ENCODE data around the gene KBTBD13. TPM values are rescaled to one million over a fixed set of nuclear protein-coding genes. Genes with fewer than 3 reads are reported as not detected.
"Not testable (repeated sequence)": the region's sequence is repeated elsewhere in the genome, so short reads cannot be mapped to it uniquely, and the experiment has no call there.

Gene KBTBD13
- total RNA-seq, 2 donors from 2014 or later: not detected

DNA sequence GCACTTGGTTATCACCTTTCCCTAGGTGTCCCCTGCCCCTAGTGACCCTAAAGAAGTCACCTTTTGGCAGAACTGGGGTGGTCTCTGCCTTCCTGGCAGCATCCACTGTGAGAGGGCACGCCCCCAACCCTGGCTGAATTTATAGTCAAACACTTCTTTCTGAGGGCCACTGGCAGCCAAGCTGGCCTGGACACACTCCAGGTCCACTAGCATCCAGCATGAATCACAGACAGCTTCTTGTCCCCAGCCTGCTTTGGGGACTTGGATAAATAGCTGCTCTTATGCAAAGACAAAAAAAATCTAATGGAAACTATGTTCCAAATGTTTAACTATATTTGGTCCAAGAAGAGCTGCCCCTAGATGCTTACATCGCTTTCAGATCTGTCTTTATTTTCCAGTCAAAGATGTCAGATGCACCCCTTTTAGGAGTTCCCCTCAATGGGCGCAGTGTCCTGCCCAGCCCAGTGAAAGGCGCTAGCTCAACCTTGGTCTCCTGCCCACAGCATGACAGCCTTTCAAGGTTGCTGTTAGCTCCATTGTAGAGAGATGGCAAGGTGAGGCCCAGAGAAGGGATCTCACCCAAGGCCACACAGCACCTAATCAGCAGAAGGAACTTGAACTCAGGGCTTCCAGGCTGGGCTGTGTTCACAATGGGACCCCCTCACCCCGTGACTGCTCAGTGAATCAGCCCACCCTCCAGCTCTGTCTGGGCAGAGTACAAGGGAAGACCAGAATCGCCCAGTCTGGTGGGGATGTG is 15.7 kb upstream of the KBTBD13 start:
- DNase-seq (ENCODE audit: low spot score in 2 of 2) (no peak), ATAC-seq (no peak)
- no peak overlapping the region for H3K27ac Mint-ChIP-seq
- no peaks in the 10 kb centered on the region for H3K36me3 Mint-ChIP-seq
- no peaks in the 10 kb centered on the region for H3K9me3 Mint-ChIP-seq

GRCh38 chr15:65062061-65062460 is 14.5 kb upstream of the KBTBD13 start:
- Mint-ChIP-seq H3K36me3 (no peaks in the 10 kb centered on the region), H3K27ac (no peak overlapping the region), H3K9me3 (no peaks in the 10 kb centered on the region)
- no peak for DNase-seq (ENCODE audit: low spot score in 2 of 2)
- no peak for ATAC-seq

DNA sequence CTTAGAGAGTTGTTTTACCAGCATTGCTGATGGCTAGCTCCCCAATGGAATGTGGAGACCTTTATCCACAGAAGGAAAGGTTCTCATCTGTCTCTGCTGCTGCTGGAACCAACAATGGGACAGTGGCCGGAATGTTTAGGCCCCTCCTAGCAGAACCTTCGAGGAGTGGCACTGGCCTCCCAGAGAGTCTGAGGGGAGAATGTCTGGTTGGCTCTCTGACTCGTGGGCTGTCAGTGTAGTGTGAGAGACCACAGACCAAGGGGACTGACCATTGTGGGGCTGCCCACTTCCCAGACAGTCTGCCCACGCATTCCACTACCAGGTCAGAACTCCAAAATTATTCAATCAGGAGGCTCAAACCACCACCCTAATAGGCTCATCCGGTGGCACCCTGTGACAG is 13.8 kb upstream of the KBTBD13 start:
- ATAC-seq: no peak
- DNase-seq (ENCODE audit: low spot score in 2 of 2): no peak
- Mint-ChIP-seq H3K9me3 (no peaks in the 10 kb centered on the region), H3K27ac (no peak overlapping the region), H3K36me3 (no peaks in the 10 kb centered on the region)

DNA sequence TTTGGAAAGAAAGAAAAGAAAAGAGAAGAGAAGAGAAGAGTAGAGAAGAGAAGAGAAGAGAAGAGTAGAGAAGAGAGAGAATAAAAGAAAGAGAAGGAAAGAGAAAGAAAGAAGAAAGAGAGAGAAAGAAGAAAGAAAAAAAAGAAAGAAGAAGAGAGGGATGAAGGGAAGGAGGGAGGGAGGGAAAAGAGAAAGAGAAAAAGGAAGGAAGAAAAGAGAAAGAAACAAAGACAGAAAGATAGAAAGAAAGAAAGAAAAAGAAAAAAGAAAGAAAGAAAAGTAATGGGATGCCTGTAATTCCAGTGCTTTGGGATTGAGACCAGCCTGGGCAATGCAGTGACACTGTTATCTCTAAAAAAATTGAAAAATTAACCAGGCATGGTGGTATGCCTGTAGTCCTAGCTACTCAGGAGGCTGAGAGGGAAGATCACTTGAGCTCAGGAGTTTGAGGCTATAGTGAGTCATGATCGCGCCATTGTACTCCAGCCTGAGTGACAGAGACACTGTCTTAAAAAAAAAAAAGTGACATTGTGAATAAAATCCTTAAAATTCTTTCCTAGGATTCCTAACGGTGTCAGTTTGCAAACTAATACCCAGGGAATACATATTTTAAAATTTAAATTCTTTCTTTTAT is 10.4 kb upstream of the KBTBD13 start:
- no peak for ATAC-seq
- no peaks in the 10 kb centered on the region for H3K9me3 Mint-ChIP-seq
- peaks cover 0 to 5% of the 10 kb centered on the region in 2 donors for H3K36me3 Mint-ChIP-seq
- DNase-seq (ENCODE audit: low spot score in 2 of 2): no peak
- H3K27ac Mint-ChIP-seq: no peak overlapping the region

- Mint-ChIP-seq H3K27ac (no peak overlapping the region), H3K9me3 (no peaks in the 10 kb centered on the region), H3K36me3 (peaks cover 0 to 5% of the 10 kb centered on the region in 2 donors)
- ATAC-seq: no peak
- DNase-seq (ENCODE audit: low spot score in 2 of 2): no peak
These were observed 9.8 kb upstream of the KBTBD13 start for GRCh38 chr15:65066635-65067316.

DNA sequence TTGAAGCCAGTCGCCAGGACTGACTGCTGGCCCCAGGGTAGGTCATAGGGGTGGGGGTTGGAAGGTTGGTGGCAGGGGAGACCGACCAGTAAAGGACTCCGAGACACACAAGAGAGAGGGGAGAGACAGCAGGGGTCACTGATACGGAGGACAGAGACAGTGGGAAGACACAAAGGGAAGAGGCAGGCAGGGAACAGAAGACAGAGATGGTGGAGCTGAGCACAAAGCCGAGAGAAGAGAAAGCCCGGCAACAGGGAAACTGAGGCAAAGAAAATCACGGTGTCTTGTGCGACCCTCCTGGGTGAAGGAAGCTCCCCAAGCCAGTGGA is 9.3 kb upstream of the KBTBD13 start:
- no peaks in the 10 kb centered on the region for H3K9me3 Mint-ChIP-seq
- H3K36me3 Mint-ChIP-seq: peaks cover 0 to 5% of the 10 kb centered on the region in 2 donors
- DNase-seq (ENCODE audit: low spot score in 2 of 2) (no peak), ATAC-seq (no peak)
- H3K27ac Mint-ChIP-seq: no peak overlapping the region

DNA sequence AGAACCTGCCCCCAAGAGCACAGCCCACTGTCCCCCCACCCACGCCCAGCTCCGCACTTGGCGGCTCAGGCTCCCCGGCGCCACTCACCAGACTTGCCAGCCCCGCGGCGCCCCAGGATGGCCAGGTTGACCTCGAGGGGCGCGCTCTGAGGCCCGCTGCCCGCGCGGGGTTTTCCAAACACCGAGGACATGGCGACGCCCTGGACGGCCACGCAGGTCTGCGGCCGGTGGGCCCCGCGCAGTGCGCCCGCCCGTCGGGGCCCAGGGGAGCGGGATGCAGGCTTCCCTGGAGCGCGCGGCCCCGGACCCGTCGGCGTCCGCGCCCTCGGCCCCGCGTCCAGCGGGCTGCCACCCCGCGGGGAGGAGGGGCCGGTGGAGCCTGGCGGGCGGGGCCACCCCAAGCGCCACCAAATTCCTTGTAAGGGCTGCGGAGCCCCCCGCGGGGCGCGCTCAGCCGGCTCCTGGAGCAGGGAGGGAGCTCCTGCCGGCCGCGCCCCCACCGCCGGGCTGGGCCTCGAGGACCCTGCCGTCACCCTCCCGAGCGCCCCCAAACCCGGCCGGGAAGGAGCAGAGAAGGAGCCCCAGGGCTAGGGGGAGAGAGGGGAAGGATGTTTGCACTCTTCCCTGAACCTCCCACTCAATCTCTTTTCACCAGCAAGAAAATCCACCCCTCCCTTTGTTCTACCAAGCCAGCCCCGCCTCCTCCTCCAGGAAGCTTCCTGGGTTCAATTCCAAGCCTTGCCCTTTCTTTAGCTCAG is 8.7 kb upstream of the KBTBD13 start, which contains the start of gene RASL12:
Gene RASL12, minus strand, starts transcription at position 347 of the 758 bp plus-strand sequence. Its CDS starts 156 bp downstream, at position 191.
- ATAC-seq: peak in 1 of 2 donors; percentile 13
- no peak within 1 kb of the TSS for H3K27ac Mint-ChIP-seq
- H3K36me3 Mint-ChIP-seq: peaks cover 0 to 5% of the 10 kb centered on the region in 2 donors
- no peak for DNase-seq (ENCODE audit: low spot score in 2 of 2)
- no peaks in the 10 kb centered on the region for H3K9me3 Mint-ChIP-seq

- Mint-ChIP-seq H3K27ac (no peak overlapping the region), H3K36me3 (peaks cover 0 to 5% of the 10 kb centered on the region in 2 donors), H3K9me3 (no peaks in the 10 kb centered on the region)
- ATAC-seq: no peak
- DNase-seq (ENCODE audit: low spot score in 2 of 2): no peak
These were observed 8.2 kb upstream of the KBTBD13 start for GRCh38 chr15:65068403-65068788.

DNA sequence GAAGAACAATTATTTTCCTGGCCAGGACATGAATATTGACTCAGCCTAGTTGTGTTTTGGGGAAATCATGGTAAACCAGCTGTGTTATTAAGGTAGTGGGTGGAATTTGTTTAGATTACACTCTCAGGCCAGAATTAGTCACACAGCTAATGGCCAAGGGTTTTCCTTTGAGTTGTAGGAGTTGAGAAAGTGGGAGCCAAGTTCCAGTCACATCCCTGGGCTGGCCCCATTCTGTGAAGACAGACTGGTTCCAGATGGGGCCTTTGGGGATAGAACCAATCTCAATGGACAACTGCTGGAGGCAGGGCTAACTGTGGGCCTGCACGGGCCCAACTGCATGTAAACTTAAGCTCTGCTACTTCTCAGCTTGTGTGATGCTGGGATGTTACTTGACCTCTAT is 7.4 kb upstream of the KBTBD13 start:
- no peak overlapping the region for H3K27ac Mint-ChIP-seq
- no peaks in the 10 kb centered on the region for H3K9me3 Mint-ChIP-seq
- H3K36me3 Mint-ChIP-seq: peaks cover 0 to 5% of the 10 kb centered on the region in 2 donors
- no peak for DNase-seq (ENCODE audit: low spot score in 2 of 2)
- no peak for ATAC-seq

DNA sequence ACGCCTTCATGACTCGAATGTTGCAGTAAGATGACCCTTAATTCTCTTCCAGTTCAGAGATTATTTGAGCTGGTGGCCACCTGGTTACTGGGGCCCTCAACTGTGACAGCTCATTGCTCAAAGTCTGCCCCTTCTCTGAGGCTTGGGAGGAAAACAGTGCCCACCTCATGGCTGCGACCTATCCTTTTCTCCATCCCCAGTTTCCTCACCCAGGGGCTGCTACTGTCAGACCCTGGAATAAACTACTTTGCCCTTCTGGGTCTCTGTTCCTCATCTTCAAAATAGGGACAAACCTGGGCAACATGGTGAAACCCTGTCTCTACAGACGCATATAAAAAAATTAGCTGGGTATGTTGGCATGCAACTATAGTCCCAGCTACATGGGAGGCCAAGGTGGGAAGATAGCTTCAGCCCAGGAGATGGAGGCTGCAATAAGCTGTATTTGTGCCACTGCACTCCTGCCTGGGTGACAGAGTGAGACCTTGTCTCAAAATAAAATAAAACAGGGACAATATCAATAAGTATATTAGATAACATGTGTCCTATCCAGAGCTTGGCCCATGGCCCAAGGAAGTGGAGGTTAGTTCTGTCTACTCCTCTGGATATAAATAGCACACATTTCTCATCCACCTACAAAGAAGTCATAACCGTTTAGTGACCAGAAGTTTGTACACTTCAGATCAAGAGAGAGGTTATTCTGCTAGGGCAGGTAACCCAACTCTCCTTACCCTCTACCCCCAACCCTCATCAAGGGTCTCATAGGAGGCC is 6.6 kb upstream of the KBTBD13 start:
- DNase-seq (ENCODE audit: low spot score in 2 of 2) (no peak), ATAC-seq (no peak)
- H3K27ac Mint-ChIP-seq: no peak overlapping the region
- peaks cover 0 to 5% of the 10 kb centered on the region in 2 donors for H3K36me3 Mint-ChIP-seq
- no peaks in the 10 kb centered on the region for H3K9me3 Mint-ChIP-seq

DNA sequence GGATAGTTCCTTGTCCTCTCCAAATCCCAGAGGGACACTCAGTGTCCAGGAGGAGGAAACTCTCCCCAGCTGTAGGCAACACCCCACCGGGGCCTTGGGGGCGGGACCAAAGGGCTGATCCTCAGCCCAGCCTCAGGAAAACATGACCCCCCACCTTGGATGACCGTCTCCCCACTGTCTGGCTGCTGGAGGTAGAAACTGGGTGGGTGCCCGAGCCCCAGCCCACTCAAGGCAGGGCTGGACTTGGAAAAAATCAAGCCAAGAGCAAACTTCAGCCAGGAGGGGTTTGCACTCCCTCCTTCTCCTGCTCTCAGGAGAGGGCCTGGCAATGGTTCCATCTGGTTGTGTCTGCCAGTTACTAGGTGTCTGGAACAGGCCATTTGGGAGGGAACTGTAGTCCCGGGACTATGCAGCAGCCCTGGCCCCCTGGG is 5.2 kb upstream of the KBTBD13 start:
- no peak overlapping the region for H3K27ac Mint-ChIP-seq
- no peaks in the 10 kb centered on the region for H3K9me3 Mint-ChIP-seq
- peaks cover 0 to 5% of the 10 kb centered on the region in 2 donors for H3K36me3 Mint-ChIP-seq
- DNase-seq (ENCODE audit: low spot score in 2 of 2): no peak
- no peak for ATAC-seq

GRCh38 chr15:65072027-65072426 is 4.5 kb upstream of the KBTBD13 start:
- H3K27ac Mint-ChIP-seq: no peak overlapping the region
- DNase-seq (ENCODE audit: low spot score in 2 of 2): no peak
- H3K36me3 Mint-ChIP-seq: peaks cover 0 to 5% of the 10 kb centered on the region in 2 donors
- H3K9me3 Mint-ChIP-seq: no peaks in the 10 kb centered on the region
- ATAC-seq: no peak

- peaks cover 0 to 5% of the 10 kb centered on the region in 2 donors for H3K36me3 Mint-ChIP-seq
- no peak for DNase-seq (ENCODE audit: low spot score in 2 of 2)
- H3K9me3 Mint-ChIP-seq: no peaks in the 10 kb centered on the region
- no peak for ATAC-seq
- no peak overlapping the region for H3K27ac Mint-ChIP-seq
These were observed 3.9 kb upstream of the KBTBD13 start for GRCh38 chr15:65072617-65073016.

GRCh38 chr15:65074946-65075345 is 1.6 kb upstream of the KBTBD13 start:
- not testable (repeated sequence) for H3K27ac Mint-ChIP-seq; H3K36me3 Mint-ChIP-seq; H3K9me3 Mint-ChIP-seq; ATAC-seq; DNase-seq (ENCODE audit: low spot score in 2 of 2)

DNA sequence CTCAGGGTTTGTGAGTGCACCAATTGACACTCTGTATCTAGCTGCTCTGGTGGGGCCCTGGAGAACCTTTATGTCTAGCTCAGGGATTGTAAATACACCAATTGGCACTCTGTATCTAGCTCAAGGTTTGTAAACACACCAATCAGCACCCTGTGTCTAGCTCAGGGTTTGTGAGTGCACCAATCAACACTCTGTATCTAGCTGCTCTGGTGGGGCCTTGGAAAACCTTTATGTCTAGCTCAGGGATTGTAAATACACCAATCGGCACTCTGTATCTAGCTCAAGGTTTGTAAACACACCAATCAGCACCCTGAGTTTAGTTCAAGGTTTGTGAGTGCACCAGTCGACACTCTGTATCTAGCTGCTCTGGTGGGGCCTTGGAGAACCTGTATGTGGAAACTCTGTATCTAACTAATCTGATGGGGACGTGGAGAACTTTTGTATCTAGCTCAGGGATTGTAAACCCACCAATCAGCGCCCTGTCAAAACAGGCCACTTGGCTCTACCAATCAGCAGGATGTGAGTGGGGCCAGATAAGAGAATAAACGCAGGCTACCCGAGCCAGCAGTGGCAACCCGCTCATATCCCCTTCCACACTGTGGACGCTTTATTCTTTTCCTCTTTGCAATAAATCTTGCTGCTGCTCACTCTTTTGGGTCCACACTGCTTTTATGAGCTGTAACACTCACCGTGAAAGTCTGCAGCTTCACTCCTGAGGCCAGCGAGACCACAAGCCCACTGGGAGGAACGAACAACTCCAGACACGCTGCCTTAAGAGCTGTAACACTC is 745 bp upstream of the KBTBD13 start:
- H3K9me3 Mint-ChIP-seq; H3K27ac Mint-ChIP-seq; H3K36me3 Mint-ChIP-seq; ATAC-seq; DNase-seq (ENCODE audit: low spot score in 2 of 2): not testable (repeated sequence)
